ENCODE data around the gene EDC3.

DNA sequence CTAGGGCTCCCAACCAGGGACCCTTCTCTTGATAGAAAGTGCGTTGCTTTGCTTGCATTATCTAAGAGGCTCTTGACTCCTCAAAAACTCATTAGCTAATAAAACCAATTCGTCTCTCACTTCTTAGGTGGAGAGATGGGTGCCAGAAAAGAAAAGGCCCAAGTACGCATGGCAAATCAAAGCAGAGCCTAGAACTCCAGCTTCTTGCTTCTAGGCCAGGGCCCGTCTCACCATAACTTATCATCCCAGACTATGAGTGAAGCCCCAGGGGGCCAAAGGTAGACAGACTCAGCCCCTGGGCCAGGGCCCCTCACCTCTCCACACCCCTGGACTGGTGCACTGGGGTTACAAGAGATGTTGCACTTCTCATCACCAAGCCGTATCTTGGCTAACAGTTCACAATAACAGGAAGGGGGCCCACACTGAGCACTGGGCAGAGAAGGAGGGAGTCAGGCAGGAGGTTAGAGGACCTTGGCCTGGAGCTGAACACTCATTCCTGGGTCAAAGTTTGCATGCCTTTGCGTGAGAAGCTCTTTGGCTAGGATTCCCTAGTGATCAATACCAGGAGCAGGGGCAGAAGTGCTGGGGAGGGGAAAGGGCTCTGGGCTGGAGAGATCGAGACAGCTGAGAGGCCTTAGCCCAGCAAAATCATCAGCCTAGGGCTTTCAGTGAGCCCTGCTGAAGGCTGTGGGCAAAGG, 34.9 kb upstream of the EDC3 start:
- TF ChIP-seq, protein P1, sequence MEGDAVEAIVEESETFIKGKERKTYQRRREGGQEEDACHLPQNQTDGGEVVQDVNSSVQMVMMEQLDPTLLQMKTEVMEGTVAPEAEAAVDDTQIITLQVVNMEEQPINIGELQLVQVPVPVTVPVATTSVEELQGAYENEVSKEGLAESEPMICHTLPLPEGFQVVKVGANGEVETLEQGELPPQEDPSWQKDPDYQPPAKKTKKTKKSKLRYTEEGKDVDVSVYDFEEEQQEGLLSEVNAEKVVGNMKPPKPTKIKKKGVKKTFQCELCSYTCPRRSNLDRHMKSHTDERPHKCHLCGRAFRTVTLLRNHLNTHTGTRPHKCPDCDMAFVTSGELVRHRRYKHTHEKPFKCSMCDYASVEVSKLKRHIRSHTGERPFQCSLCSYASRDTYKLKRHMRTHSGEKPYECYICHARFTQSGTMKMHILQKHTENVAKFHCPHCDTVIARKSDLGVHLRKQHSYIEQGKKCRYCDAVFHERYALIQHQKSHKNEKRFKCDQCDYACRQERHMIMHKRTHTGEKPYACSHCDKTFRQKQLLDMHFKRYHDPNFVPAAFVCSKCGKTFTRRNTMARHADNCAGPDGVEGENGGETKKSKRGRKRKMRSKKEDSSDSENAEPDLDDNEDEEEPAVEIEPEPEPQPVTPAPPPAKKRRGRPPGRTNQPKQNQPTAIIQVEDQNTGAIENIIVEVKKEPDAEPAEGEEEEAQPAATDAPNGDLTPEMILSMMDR (conservative IDR thresholded peaks at IDR 0.05; ENCODE audit: low read depth, low read length): no peak
- no peak for TF ChIP-seq EZH2 (IDR thresholded peaks at IDR 0.05; ENCODE audit: borderline replicate concordance, low read depth, low read length, poor library complexity, severe bottlenecking)

Data from A673 (cell line).